HepG2 (cell line): ENCODE results near the gene ZNF771. TPM values are rescaled to one million over a fixed set of nuclear protein-coding genes. Genes with fewer than 3 reads are reported as not detected.

Source experiments
- BRD4 ChIP-seq: sonication (generic); formaldehyde crosslinking; IDR thresholded peaks from 2 replicates; pipeline ENCODE4 v1.4.0; 2020; ENCODE audit warnings: missing genetic modification reagents
- FOXP1 ChIP-seq, 2 experiments: fragments of 450-650 bp in 1 of 2; IDR thresholded peaks; 2 replicates each; pipeline ENCODE4 v1.6.1; 2017 to 2018; ENCODE audit warnings: antibody characterized with exemption in 1 of 2
- HMG20A ChIP-seq: IDR thresholded peaks from 2 replicates; pipeline ENCODE4 v1.6.1; 2016; ENCODE audit warnings: borderline replicate concordance
- HNF4G ChIP-seq, 2 experiments: sonication (generic) in 1 of 2; formaldehyde crosslinking in 1 of 2; IDR thresholded peaks; 2 replicates each; pipeline versions ENCODE4 v1.4.0 to v1.6.1; 2011 to 2020; ENCODE audit warnings: borderline replicate concordance in 2 of 2, low read depth in 2 of 2, mild to moderate bottlenecking in 2 of 2, low read length in 1 of 2, missing genetic modification reagents in 1 of 2, moderate library complexity in 1 of 2
- HOXA5 ChIP-seq: sonication (generic); formaldehyde crosslinking; IDR thresholded peaks from 2 replicates; pipeline ENCODE4 v1.4.0; 2020; ENCODE audit warnings: missing genetic modification reagents
- NAIF1 ChIP-seq: sonication (generic); formaldehyde crosslinking; IDR thresholded peaks from 2 replicates; pipeline ENCODE4 v1.5.0; 2020; ENCODE audit warnings: mild to moderate bottlenecking, missing genetic modification reagents, borderline replicate concordance
- RFX3 ChIP-seq: IDR thresholded peaks from 2 replicates; pipeline ENCODE4 v1.6.1; 2016; ENCODE audit warnings: missing biosample characterization, missing genetic modification reagents
- SIX1 ChIP-seq: sonication (generic); formaldehyde crosslinking; IDR thresholded peaks from 2 replicates; pipeline ENCODE4 v1.4.0; 2020; ENCODE audit warnings: missing genetic modification reagents, borderline replicate concordance
- ZFP1 ChIP-seq: IDR thresholded peaks from 2 replicates; pipeline ENCODE4 v1.6.1; 2016
- ZMYM4 ChIP-seq: sonication (generic); formaldehyde crosslinking; IDR thresholded peaks from 2 replicates; pipeline ENCODE4 v1.8.1; 2023; ENCODE audit warnings: mild to moderate bottlenecking, missing genetic modification reagents
- ZNF234 ChIP-seq: sonication (generic); formaldehyde crosslinking; conservative IDR thresholded peaks from 2 replicates; pipeline ENCODE4 v1.5.1; 2020; ENCODE audit warnings: mild to moderate bottlenecking, missing genetic modification reagents
- ZNF281 ChIP-seq: sonication (generic); formaldehyde crosslinking; IDR thresholded peaks from 2 replicates; pipeline ENCODE4 v1.4.0; 2020; ENCODE audit warnings: missing genetic modification reagents, borderline replicate concordance
- ZNF350 ChIP-seq: sonication (generic); formaldehyde crosslinking; IDR thresholded peaks from 2 replicates; pipeline ENCODE4 v1.4.0; 2020; ENCODE audit warnings: mild to moderate bottlenecking, low read depth, missing genetic modification reagents, borderline replicate concordance
- ZNF670 ChIP-seq: sonication (generic); formaldehyde crosslinking; IDR thresholded peaks from 2 replicates; pipeline ENCODE4 v1.8.0; 2022; ENCODE audit warnings: mild to moderate bottlenecking, missing genetic modification reagents, borderline replicate concordance
- polyA plus RNA-seq, 8 experiments: library from polyadenylated mRNA; depleted of rRNA in 3 of 8; stranded (reverse) in 7 of 8; unstranded in 1 of 8; fragments of >200 nt; fragmentation: Illumina TruSeq in 4 of 8; extraction: Trizol in 4 of 8; gene quantifications; 2 replicates each; pipeline versions ENCODE4 v1.2.1 to v1.2.3, GENCODE V29; 2011 to 2016; ENCODE audit warnings: low read depth in 4 of 8, missing spikeins in 1 of 8, mixed read lengths in 1 of 8; ENCODE audit not compliant: insufficient read depth in 1 of 8
- total RNA-seq, 5 experiments: library from RNA; depleted of rRNA; stranded (reverse); fragments of >200 nt; fragmentation: Illumina TruSeq; extraction: Trizol; gene quantifications; 2 replicates each; pipeline ENCODE4 v1.2.3, GENCODE V29; 2016; ENCODE audit warnings: low read depth in 1 of 5
- TF ChIP-seq, protein P1 (sequence below): sonication (generic); formaldehyde crosslinking; IDR thresholded peaks from 2 replicates; pipeline ENCODE4 v1.8.1; 2023; ENCODE audit warnings: mild to moderate bottlenecking, missing genetic modification reagents
- TF ChIP-seq, protein P2 (sequence below): sonication (generic); formaldehyde crosslinking; IDR thresholded peaks from 2 replicates; pipeline ENCODE4 v1.4.0; 2020; ENCODE audit warnings: missing genetic modification reagents
- TF ChIP-seq, protein P3 (sequence below): sonication (generic); formaldehyde crosslinking; IDR thresholded peaks from 2 replicates; pipeline ENCODE4 v1.8.1; 2023; ENCODE audit warnings: mild to moderate bottlenecking, missing genetic modification reagents, borderline replicate concordance
- TF ChIP-seq, protein P4 (sequence below): sonication (generic); formaldehyde crosslinking; IDR thresholded peaks from 2 replicates; pipeline ENCODE4 v1.5.0; 2020; ENCODE audit warnings: mild to moderate bottlenecking, missing genetic modification reagents
- TF ChIP-seq, protein P5 (sequence below): sonication (generic); formaldehyde crosslinking; conservative IDR thresholded peaks from 2 replicates; pipeline ENCODE4 v1.5.0; 2020; ENCODE audit warnings: missing genetic modification reagents

ZNF771 gene
- total and polyA plus RNA-seq, 2 of the 13 experiments (the other 11 are each of a cell fraction or from before 2014, with no cell fraction given): 5.0 to 11.8 TPM

- TF ChIP-seq HMG20A (CRISPR knock-in tag) (peak; percentile 75; the same call in 1 of the 2 replicates), BRD4 (CRISPR knock-in tag) (no peak), ZNF234 (CRISPR knock-in tag) (no peak), ZNF670 (CRISPR knock-in tag) (peak; percentile 85; the same call in 1 of the 2 replicates), RFX3 (no peak), SIX1 (CRISPR knock-in tag) (peak; percentile 63; the same call in 1 of the 2 replicates), ZMYM4 (0 out of 2 replicates have a peak, but pooled peaks have one; percentile 56), ZNF350 (0 out of 2 replicates have a peak, but pooled peaks have one; percentile 17), NAIF1 (CRISPR knock-in tag) (no peak), ZNF281 (CRISPR knock-in tag) (no peak; the same call in 1 of the 2 replicates), FOXP1 (IDR thresholded peaks at IDR 0.05) (0 out of 2 replicates have a peak, but pooled peaks have one; percentile 23), FOXP1 (CRISPR knock-in tag; IDR thresholded peaks at IDR 0.05) (peak; percentile 92), HOXA5 (CRISPR knock-in tag) (no peak), ZFP1 (CRISPR knock-in tag) (peak; percentile 46; the same call in 1 of the 2 replicates), HNF4G (IDR thresholded peaks at IDR 0.05; ENCODE audit: borderline replicate concordance, low read depth, low read length) (peak; percentile 85), HNF4G (CRISPR knock-in tag; IDR thresholded peaks at IDR 0.05; ENCODE audit: borderline replicate concordance, low read depth) (peak; percentile 50; the same call in 1 of the 2 replicates)
- TF ChIP-seq, protein P1, sequence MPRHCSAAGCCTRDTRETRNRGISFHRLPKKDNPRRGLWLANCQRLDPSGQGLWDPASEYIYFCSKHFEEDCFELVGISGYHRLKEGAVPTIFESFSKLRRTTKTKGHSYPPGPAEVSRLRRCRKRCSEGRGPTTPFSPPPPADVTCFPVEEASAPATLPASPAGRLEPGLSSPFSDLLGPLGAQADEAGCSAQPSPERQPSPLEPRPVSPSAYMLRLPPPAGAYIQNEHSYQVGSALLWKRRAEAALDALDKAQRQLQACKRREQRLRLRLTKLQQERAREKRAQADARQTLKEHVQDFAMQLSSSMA (CRISPR knock-in tag): 0 out of 2 replicates have a peak, but pooled peaks have one; percentile 11
- TF ChIP-seq, protein P2, sequence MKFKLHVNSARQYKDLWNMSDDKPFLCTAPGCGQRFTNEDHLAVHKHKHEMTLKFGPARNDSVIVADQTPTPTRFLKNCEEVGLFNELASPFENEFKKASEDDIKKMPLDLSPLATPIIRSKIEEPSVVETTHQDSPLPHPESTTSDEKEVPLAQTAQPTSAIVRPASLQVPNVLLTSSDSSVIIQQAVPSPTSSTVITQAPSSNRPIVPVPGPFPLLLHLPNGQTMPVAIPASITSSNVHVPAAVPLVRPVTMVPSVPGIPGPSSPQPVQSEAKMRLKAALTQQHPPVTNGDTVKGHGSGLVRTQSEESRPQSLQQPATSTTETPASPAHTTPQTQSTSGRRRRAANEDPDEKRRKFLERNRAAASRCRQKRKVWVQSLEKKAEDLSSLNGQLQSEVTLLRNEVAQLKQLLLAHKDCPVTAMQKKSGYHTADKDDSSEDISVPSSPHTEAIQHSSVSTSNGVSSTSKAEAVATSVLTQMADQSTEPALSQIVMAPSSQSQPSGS (CRISPR knock-in tag): peak; percentile 72; the same call in 1 of the 2 replicates
- TF ChIP-seq, protein P3, sequence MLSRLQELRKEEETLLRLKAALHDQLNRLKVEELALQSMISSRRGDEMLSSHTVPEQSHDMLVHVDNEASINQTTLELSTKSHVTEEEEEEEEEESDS (CRISPR knock-in tag): no peak
- TF ChIP-seq, protein P4, sequence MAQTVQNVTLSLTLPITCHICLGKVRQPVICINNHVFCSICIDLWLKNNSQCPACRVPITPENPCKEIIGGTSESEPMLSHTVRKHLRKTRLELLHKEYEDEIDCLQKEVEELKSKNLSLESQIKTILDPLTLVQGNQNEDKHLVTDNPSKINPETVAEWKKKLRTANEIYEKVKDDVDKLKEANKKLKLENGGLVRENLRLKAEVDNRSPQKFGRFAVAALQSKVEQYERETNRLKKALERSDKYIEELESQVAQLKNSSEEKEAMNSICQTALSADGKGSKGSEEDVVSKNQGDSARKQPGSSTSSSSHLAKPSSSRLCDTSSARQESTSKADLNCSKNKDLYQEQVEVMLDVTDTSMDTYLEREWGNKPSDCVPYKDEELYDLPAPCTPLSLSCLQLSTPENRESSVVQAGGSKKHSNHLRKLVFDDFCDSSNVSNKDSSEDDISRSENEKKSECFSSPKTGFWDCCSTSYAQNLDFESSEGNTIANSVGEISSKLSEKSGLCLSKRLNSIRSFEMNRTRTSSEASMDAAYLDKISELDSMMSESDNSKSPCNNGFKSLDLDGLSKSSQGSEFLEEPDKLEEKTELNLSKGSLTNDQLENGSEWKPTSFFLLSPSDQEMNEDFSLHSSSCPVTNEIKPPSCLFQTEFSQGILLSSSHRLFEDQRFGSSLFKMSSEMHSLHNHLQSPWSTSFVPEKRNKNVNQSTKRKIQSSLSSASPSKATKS (CRISPR knock-in tag): no peak
- TF ChIP-seq, protein P5, sequence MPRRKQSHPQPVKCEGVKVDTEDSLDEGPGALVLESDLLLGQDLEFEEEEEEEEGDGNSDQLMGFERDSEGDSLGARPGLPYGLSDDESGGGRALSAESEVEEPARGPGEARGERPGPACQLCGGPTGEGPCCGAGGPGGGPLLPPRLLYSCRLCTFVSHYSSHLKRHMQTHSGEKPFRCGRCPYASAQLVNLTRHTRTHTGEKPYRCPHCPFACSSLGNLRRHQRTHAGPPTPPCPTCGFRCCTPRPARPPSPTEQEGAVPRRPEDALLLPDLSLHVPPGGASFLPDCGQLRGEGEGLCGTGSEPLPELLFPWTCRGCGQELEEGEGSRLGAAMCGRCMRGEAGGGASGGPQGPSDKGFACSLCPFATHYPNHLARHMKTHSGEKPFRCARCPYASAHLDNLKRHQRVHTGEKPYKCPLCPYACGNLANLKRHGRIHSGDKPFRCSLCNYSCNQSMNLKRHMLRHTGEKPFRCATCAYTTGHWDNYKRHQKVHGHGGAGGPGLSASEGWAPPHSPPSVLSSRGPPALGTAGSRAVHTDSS: no peak
Observed at GRCh38 chr16:30401768-30402425, 5.5 kb upstream of the ZNF771 start (continued).
